ENCODE results near the gene BAZ2B. TPM values are rescaled to one million over a fixed set of nuclear protein-coding genes. Genes with fewer than 3 reads are reported as not detected.

Gene BAZ2B
- total RNA-seq, 6 donors from 2014 or later = 59.4 to 233 (median 103) TPM

GRCh38 chr2:159475793-159476192 is 140.6 kb downstream of the BAZ2B start:
- Histone ChIP-seq H3K36me3 (peaks cover 0 to 34% (median 5%) of the 10 kb centered on the region in 4 donors), H3K9me3 (no peaks in the 10 kb centered on the region), H3K27ac (no peak overlapping the region), H3K4me1 (no peaks in the 10 kb centered on the region), H3K27me3 (no peaks in the 10 kb centered on the region), H3K4me3 (no peak overlapping the region)
- ATAC-seq (ENCODE audit: low FRiP score in 2 of 2) (no peak), DNase-seq (no peak)
- WGBS, 2 donors = 94 to 100% methylated on average over 2 to 4 of the region's 4 CpGs
- no peak for TF ChIP-seq POLR2A (IDR thresholded peaks at IDR 0.05)
- TF ChIP-seq EP300 (IDR thresholded peaks at IDR 0.05) = no peak
- TF ChIP-seq POLR2AphosphoS5 (IDR thresholded peaks at IDR 0.05) = no peak
- TF ChIP-seq, protein P1, sequence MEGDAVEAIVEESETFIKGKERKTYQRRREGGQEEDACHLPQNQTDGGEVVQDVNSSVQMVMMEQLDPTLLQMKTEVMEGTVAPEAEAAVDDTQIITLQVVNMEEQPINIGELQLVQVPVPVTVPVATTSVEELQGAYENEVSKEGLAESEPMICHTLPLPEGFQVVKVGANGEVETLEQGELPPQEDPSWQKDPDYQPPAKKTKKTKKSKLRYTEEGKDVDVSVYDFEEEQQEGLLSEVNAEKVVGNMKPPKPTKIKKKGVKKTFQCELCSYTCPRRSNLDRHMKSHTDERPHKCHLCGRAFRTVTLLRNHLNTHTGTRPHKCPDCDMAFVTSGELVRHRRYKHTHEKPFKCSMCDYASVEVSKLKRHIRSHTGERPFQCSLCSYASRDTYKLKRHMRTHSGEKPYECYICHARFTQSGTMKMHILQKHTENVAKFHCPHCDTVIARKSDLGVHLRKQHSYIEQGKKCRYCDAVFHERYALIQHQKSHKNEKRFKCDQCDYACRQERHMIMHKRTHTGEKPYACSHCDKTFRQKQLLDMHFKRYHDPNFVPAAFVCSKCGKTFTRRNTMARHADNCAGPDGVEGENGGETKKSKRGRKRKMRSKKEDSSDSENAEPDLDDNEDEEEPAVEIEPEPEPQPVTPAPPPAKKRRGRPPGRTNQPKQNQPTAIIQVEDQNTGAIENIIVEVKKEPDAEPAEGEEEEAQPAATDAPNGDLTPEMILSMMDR (IDR thresholded peaks at IDR 0.05) = no peak

DNA sequence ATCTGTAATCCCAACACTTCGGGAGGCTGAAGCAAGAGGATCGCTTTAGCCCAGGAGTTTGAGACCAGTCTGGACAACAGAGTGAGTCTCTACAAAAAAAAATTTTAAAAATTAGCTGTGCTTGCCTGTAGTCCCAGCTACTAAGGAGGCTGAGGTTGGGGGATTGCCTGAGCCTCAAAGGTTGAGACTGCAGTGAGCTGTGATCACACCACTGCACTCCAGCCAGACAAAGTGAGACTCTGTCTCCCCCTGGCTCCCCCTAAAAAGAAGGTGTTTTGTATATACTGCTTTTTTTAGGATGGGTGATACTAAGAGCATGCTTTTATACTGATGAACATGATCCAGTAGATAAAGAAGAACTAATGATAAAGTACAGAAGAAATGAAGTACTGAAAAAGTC is 145.0 kb downstream of the BAZ2B start:
- no peak for DNase-seq
- H3K4me1 ChIP-seq = no peaks in the 10 kb centered on the region
- no peak overlapping the region for H3K27ac ChIP-seq
- TF ChIP-seq EP300 (IDR thresholded peaks at IDR 0.05) (no peak), POLR2A (IDR thresholded peaks at IDR 0.05) (no peak), POLR2AphosphoS5 (IDR thresholded peaks at IDR 0.05) (no peak)
- TF ChIP-seq, protein P1 (IDR thresholded peaks at IDR 0.05) = no peak
- WGBS, 2 donors = 44 to 72% methylated on average over 2 of the region's 2 CpGs
- no peak overlapping the region for H3K4me3 ChIP-seq
- H3K36me3 ChIP-seq = peaks cover 0 to 16% (median 5%) of the 10 kb centered on the region in 4 donors
- peaks cover 0 to 3% (median 0%) of the 10 kb centered on the region in 4 donors for H3K9me3 ChIP-seq
- no peaks in the 10 kb centered on the region for H3K27me3 ChIP-seq
- no peak for ATAC-seq (ENCODE audit: low FRiP score in 2 of 2)

DNA sequence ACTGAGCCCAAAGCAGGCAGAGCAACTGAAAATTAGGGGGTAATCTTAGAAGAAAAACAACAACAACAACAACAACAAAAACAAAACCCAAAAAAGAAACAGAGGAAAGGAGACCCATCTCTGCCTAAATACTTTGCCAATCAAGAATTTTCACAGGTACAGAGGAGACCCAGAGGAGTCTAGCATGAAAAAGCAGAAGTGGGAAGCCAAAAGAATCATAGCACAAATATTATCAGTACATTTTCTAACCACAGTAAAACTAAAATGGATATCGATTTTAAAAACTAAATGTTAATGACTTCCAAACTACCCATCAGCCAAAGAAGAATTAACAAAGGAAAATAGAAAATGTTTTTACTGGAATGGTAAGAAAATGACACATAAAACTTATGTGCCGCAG is 148.1 kb downstream of the BAZ2B start:
- WGBS, 2 donors = 95 to 97% methylated on average over 2 of the region's 2 CpGs
- DNase-seq (no peak), ATAC-seq (ENCODE audit: low FRiP score in 2 of 2) (no peak)
- Histone ChIP-seq H3K4me1 (no peaks in the 10 kb centered on the region), H3K36me3 (peaks cover 0 to 4% (median 0%) of the 10 kb centered on the region in 4 donors), H3K27ac (no peak overlapping the region), H3K27me3 (no peaks in the 10 kb centered on the region), H3K4me3 (no peak overlapping the region), H3K9me3 (peaks cover 0 to 3% (median 0%) of the 10 kb centered on the region in 4 donors)
- no peak for TF ChIP-seq POLR2AphosphoS5 (IDR thresholded peaks at IDR 0.05)
- no peak for TF ChIP-seq POLR2A (IDR thresholded peaks at IDR 0.05)
- no peak for TF ChIP-seq EP300 (IDR thresholded peaks at IDR 0.05)
- TF ChIP-seq, protein P1 (IDR thresholded peaks at IDR 0.05) = no peak

DNA sequence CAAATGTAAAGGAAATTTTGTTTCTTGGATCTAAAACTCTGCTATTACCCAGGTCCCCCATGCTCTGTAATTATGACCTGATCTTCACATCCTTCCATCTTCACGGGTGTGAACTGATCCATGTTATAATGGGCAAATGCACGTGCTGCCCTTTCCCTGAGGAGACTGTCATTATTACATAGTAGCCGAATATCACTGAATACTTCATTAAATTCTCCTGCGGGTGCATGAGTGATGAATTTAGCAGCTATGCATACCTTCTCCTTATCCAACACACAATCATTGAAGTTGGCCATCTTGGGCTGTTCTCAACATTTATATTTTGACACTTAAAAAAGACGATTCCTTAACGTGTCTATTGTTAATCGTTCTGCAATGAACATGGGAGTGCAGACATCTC is 153.4 kb downstream of the BAZ2B start:
- Histone ChIP-seq H3K36me3 (peaks cover 0 to 4% (median 0%) of the 10 kb centered on the region in 4 donors), H3K27ac (no peak overlapping the region), H3K4me3 (no peak overlapping the region), H3K4me1 (peaks cover 0 to 5% (median under 1%) of the 10 kb centered on the region in 4 donors), H3K27me3 (no peaks in the 10 kb centered on the region), H3K9me3 (no peaks in the 10 kb centered on the region)
- no peak for TF ChIP-seq POLR2A (IDR thresholded peaks at IDR 0.05)
- TF ChIP-seq, protein P1 (IDR thresholded peaks at IDR 0.05) = no peak
- TF ChIP-seq POLR2AphosphoS5 (IDR thresholded peaks at IDR 0.05) = no peak
- TF ChIP-seq EP300 (IDR thresholded peaks at IDR 0.05) = no peak
- no peak for ATAC-seq (ENCODE audit: low FRiP score in 2 of 2)
- no peak for DNase-seq
- WGBS, 2 donors = 87 to 99% methylated on average over 7 of the region's 7 CpGs

DNA sequence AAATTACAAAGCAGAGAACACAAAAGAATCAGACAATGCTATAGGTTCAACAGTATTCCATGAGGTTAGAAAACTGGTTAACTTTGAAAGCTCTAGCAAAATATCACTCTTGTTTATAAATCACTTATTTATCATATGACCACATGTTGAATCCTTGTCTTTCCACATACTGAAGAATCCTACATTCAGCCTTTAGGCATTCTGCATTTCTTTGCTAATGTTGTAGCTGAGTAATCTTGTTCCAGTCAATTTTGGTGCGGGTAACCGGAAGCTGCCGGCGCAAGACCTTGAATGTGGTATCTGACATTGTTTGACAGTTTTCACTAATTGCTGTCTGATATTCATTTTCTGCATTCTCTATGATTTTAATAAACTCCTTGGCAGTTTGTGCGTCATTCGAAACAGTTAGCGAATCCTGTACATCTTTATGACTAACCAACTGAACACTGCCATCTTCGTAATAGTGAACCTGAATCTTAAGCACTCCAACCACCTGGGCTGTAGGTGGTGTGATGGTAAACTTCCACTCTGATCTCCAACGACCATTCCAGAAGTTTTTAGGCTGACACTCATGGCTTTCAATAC is 154.1 kb downstream of the BAZ2B start:
- no peak overlapping the region for H3K4me3 ChIP-seq
- TF ChIP-seq POLR2AphosphoS5 (IDR thresholded peaks at IDR 0.05) (no peak), POLR2A (IDR thresholded peaks at IDR 0.05) (no peak), EP300 (IDR thresholded peaks at IDR 0.05) (no peak)
- TF ChIP-seq, protein P1 (IDR thresholded peaks at IDR 0.05) = no peak
- no peaks in the 10 kb centered on the region for H3K9me3 ChIP-seq
- H3K27ac ChIP-seq = no peak overlapping the region
- H3K4me1 ChIP-seq = peaks cover 0 to 8% (median 5%) of the 10 kb centered on the region in 4 donors
- H3K36me3 ChIP-seq = peaks cover 0 to 4% (median 0%) of the 10 kb centered on the region in 4 donors
- no peak for DNase-seq
- WGBS, 2 donors = 94 to 95% methylated on average over 9 of the region's 9 CpGs
- ATAC-seq (ENCODE audit: low FRiP score in 2 of 2) = no peak
- H3K27me3 ChIP-seq = no peaks in the 10 kb centered on the region
